DOHH2 (cell line): ENCODE results near the gene REPIN1.

Experiments
- H3F3A ChIP-seq: fragments of 200-600 bp; sonication (generic), shearing (Covaris generic); 2 replicates; pipeline ENCODE4 v1.6.0; 2016; ENCODE audit warnings: antibody characterized with exemption, mild to moderate bottlenecking; ENCODE audit not compliant: control insufficient read depth, insufficient read depth
- H3K27ac ChIP-seq: fragments of 200-600 bp; sonication (generic); 2 replicates; pipeline ENCODE4 v1.5.1; 2014; ENCODE audit warnings: low read depth, mild to moderate bottlenecking, low read length, moderate library complexity
- H3K27me3 ChIP-seq: fragments of 200-600 bp; sonication (generic); 2 replicates; pipeline ENCODE4 v1.6.1; 2014; ENCODE audit warnings: mild to moderate bottlenecking, low read length, mixed read lengths; ENCODE audit not compliant: control insufficient read depth
- H3K36me3 ChIP-seq: fragments of 200-600 bp; sonication (generic); 2 replicates; pipeline ENCODE4 v1.6.1; 2014; ENCODE audit warnings: mild to moderate bottlenecking, low read length, moderate library complexity, mixed read lengths; ENCODE audit not compliant: control insufficient read depth
- H3K4me1 ChIP-seq: fragments of 200-600 bp; sonication (generic); 2 replicates; pipeline ENCODE4 v1.6.1; 2014; ENCODE audit warnings: mild to moderate bottlenecking, low read length, mixed read lengths; ENCODE audit not compliant: control insufficient read depth
- H3K4me2 ChIP-seq: fragments of 200-600 bp; sonication (generic); 2 replicates; pipeline ENCODE4 v1.6.0; 2014; ENCODE audit warnings: mild to moderate bottlenecking, low read length, moderate library complexity
- H3K4me3 ChIP-seq: fragments of 200-600 bp; sonication (generic); 2 replicates; pipeline ENCODE4 v1.5.1; 2014; ENCODE audit warnings: mild to moderate bottlenecking, low read length, mixed read lengths
- H3K79me2 ChIP-seq: fragments of 200-600 bp; sonication (generic); 2 replicates; pipeline ENCODE4 v1.6.1; 2014; ENCODE audit warnings: mild to moderate bottlenecking, low read length, mixed read lengths; ENCODE audit not compliant: control insufficient read depth
- H3K9me2 ChIP-seq: fragments of 200-600 bp; sonication (generic); replicated peaks from 2 replicates; pipeline ENCODE4 v1.6.1; 2014; ENCODE audit warnings: mild to moderate bottlenecking, low read length, mixed read lengths; ENCODE audit not compliant: control insufficient read depth
- H3K9me3 ChIP-seq: fragments of 200-600 bp; sonication (generic); 2 replicates; pipeline ENCODE4 v1.6.1; 2014; ENCODE audit warnings: antibody characterized with exemption, low read length, mixed read lengths; ENCODE audit not compliant: control insufficient read depth, insufficient read depth
- H4K20me1 ChIP-seq: fragments of 200-600 bp; sonication (generic); 2 replicates; pipeline ENCODE4 v1.6.0; 2014; ENCODE audit warnings: low read depth, mild to moderate bottlenecking, antibody characterized with exemption, low read length, moderate library complexity; ENCODE audit not compliant: control insufficient read depth, insufficient read depth
- CTCF ChIP-seq: fragments of 200-600 bp; sonication (generic); IDR thresholded peaks from one replicate; pipeline ENCODE4 v1.5.1; 2014; ENCODE audit warnings: antibody characterized with exemption, mild to moderate bottlenecking, low read depth, low read length; ENCODE audit not compliant: poor library complexity, severe bottlenecking
- EZH2phosphoT487 ChIP-seq: fragments of 200-600 bp; sonication (generic); IDR thresholded peaks from 2 replicates; pipeline ENCODE4 v1.6.1; 2017; ENCODE audit warnings: borderline replicate concordance, mild to moderate bottlenecking, antibody characterized with exemption, low read length, moderate library complexity, mixed read lengths

Gene REPIN1

GRCh38 chr7:150412016-150412415 lies 43.4 kb downstream of the REPIN1 start:
- peaks cover 3% of the 10 kb centered on the region for H3K4me1 ChIP-seq

GRCh38 chr7:150412518-150413488 lies 44.2 kb downstream of the REPIN1 start:
- no peaks in the 10 kb centered on the region for H3F3A ChIP-seq
- H3K79me2 ChIP-seq, result no peaks in the 10 kb centered on the region
- H3K4me2 ChIP-seq, result no peak overlapping the region
- no peaks in the 10 kb centered on the region for H3K4me1 ChIP-seq
- no peaks in the 10 kb centered on the region for H3K27me3 ChIP-seq
- H3K9me3 ChIP-seq, result no peaks in the 10 kb centered on the region
- no peak overlapping the region for H3K4me3 ChIP-seq
- no peaks in the 10 kb centered on the region for H3K36me3 ChIP-seq
- no peak overlapping the region for H3K27ac ChIP-seq
- no peaks in the 10 kb centered on the region for H4K20me1 ChIP-seq
- H3K9me2 ChIP-seq, result no peaks in the 10 kb centered on the region
- TF ChIP-seq EZH2phosphoT487 (no peak), CTCF (no peak)

More at GRCh38 chr7:150412016-150412415, 43.4 kb downstream of the REPIN1 start:
- H3K27me3 ChIP-seq, result no peaks in the 10 kb centered on the region
- no peaks in the 10 kb centered on the region for H3K9me2 ChIP-seq
- no peak overlapping the region for H3K4me2 ChIP-seq
- H3K27ac ChIP-seq, result no peak overlapping the region
- no peaks in the 10 kb centered on the region for H3K9me3 ChIP-seq
- no peak overlapping the region for H3K4me3 ChIP-seq
- TF ChIP-seq CTCF (no peak), EZH2phosphoT487 (no peak)
- H3K79me2 ChIP-seq, result no peaks in the 10 kb centered on the region
- H3K36me3 ChIP-seq, result no peaks in the 10 kb centered on the region
- no peaks in the 10 kb centered on the region for H4K20me1 ChIP-seq
- peaks cover under 1% of the 10 kb centered on the region; the same call in 1 of the 2 replicates for H3F3A ChIP-seq

GRCh38 chr7:150413640-150414081 lies 45.0 kb downstream of the REPIN1 start:
- Histone ChIP-seq H3K9me3 (no peaks in the 10 kb centered on the region), H3K4me1 (no peaks in the 10 kb centered on the region), H3F3A (no peaks in the 10 kb centered on the region), H3K27ac (no peak overlapping the region), H3K4me3 (no peak overlapping the region), H3K4me2 (no peak overlapping the region), H3K27me3 (no peaks in the 10 kb centered on the region), H3K36me3 (no peaks in the 10 kb centered on the region), H3K79me2 (no peaks in the 10 kb centered on the region), H4K20me1 (no peaks in the 10 kb centered on the region), H3K9me2 (no peaks in the 10 kb centered on the region)
- TF ChIP-seq CTCF (no peak), EZH2phosphoT487 (no peak)
